ENCODE results near the gene NAXD. TPM values are rescaled to one million over a fixed set of nuclear protein-coding genes. Genes with fewer than 3 reads are reported as not detected.

NAXD gene
- total RNA-seq, 1 experiment from 2014 or later = 15.1 TPM

- TF ChIP-seq POLR2AphosphoS5 (IDR thresholded peaks at IDR 0.05; ENCODE audit: low read depth, low read length) = no peak
- TF ChIP-seq TCF7L2 (IDR thresholded peaks at IDR 0.05; ENCODE audit: low read depth, low read length) = no peak
- no peak for TF ChIP-seq SIN3A (IDR thresholded peaks at IDR 0.05; ENCODE audit: borderline replicate concordance, insufficient read depth, low read depth, low read length)
- TF ChIP-seq REST (IDR thresholded peaks at IDR 0.05; ENCODE audit: insufficient read depth in 1 of 2, low read depth in 2 of 2, low read length in 1 of 2) = no peak
- no peak for TF ChIP-seq CTCF (IDR thresholded peaks at IDR 0.05)
These were observed 21.4 kb downstream of the NAXD start for GRCh38 chr13:110636701-110637201.

GRCh38 chr13:110637275-110637674, 21.9 kb downstream of the NAXD start:
- no peak for ATAC-seq

More at GRCh38 chr13:110636701-110637201, 21.4 kb downstream of the NAXD start:
- no peak overlapping the region for H3K4me3 ChIP-seq (ENCODE audit: low read depth in 2 of 2, low read length in 2 of 2)
- no TSS peak for BruUV-seq (replicated peaks)
- no peak overlapping the region for H3K27ac ChIP-seq (ENCODE audit: low read length)
- no peaks in the 10 kb centered on the region for H3K4me1 ChIP-seq (ENCODE audit: control insufficient read depth, insufficient read depth, low read length)
- H3K27me3 ChIP-seq (ENCODE audit: control insufficient read depth, insufficient read depth, low read length) = no peaks in the 10 kb centered on the region
- DNase-seq (ENCODE audit: low read depth, low spot score) (no peak), ATAC-seq (no peak)
- in situ Hi-C loops (cut with HindIII; ENCODE audit: low pct_unique_long_range_greater_than_20kb, low sequenced_read_pairs) (no loop called here), intact Hi-C loops (cut with micrococcal nuclease; ENCODE audit: unreplicated experiment) (no loop called here)
- ChIA-PET POLR2A (no interaction called here), CTCF (no interaction called here)
- no peaks in the 10 kb centered on the region for H3K9me3 ChIP-seq (ENCODE audit: control insufficient read depth, insufficient read depth, low read depth, low read length)
- H3K36me3 ChIP-seq (ENCODE audit: control insufficient read depth, insufficient read depth, low read length) = no peaks in the 10 kb centered on the region

More at GRCh38 chr13:110637275-110637674, 21.9 kb downstream of the NAXD start:
- H3K27ac ChIP-seq (ENCODE audit: low read length) = no peak overlapping the region
- POLR2A ChIA-PET = interaction anchor here (0.5 kb wide), 1 partner anchor 23 kb away, joined by 3 read pairs; no protein-coding TSS in a partner anchor
- no peaks in the 10 kb centered on the region for H3K36me3 ChIP-seq (ENCODE audit: control insufficient read depth, insufficient read depth, low read length)
- CTCF ChIA-PET = no interaction called here
- no peaks in the 10 kb centered on the region for H3K4me1 ChIP-seq (ENCODE audit: control insufficient read depth, insufficient read depth, low read length)
- BruUV-seq (replicated peaks) = no TSS peak
- TF ChIP-seq TCF7L2 (IDR thresholded peaks at IDR 0.05; ENCODE audit: low read depth, low read length) = no peak
- no peak for TF ChIP-seq CTCF (IDR thresholded peaks at IDR 0.05)
- TF ChIP-seq SIN3A (IDR thresholded peaks at IDR 0.05; ENCODE audit: borderline replicate concordance, insufficient read depth, low read depth, low read length) = no peak
- TF ChIP-seq POLR2AphosphoS5 (IDR thresholded peaks at IDR 0.05; ENCODE audit: low read depth, low read length) = no peak
- no peak for TF ChIP-seq REST (IDR thresholded peaks at IDR 0.05; ENCODE audit: insufficient read depth in 1 of 2, low read depth in 2 of 2, low read length in 1 of 2)
- in situ Hi-C loops (cut with HindIII; ENCODE audit: low pct_unique_long_range_greater_than_20kb, low sequenced_read_pairs) = no loop called here
- no peak overlapping the region for H3K4me3 ChIP-seq (ENCODE audit: low read depth in 2 of 2, low read length in 2 of 2)
- H3K27me3 ChIP-seq (ENCODE audit: control insufficient read depth, insufficient read depth, low read length) = no peaks in the 10 kb centered on the region
- intact Hi-C loops (cut with micrococcal nuclease; ENCODE audit: unreplicated experiment) = no loop called here
- H3K9me3 ChIP-seq (ENCODE audit: control insufficient read depth, insufficient read depth, low read depth, low read length) = no peaks in the 10 kb centered on the region
- no peak for DNase-seq (ENCODE audit: low read depth, low spot score)

All from Panc1 (cell line).